ENCODE data around the gene RELL1. TPM values are rescaled to one million over a fixed set of nuclear protein-coding genes. Genes with fewer than 3 reads are reported as not detected.

RELL1 gene
- total and polyA plus RNA-seq, 10 of the 15 experiments (the other 5 are each of a cell fraction or from before 2014, with no cell fraction given), result 0.20 to 10.9 (median 3.9) TPM

DNA sequence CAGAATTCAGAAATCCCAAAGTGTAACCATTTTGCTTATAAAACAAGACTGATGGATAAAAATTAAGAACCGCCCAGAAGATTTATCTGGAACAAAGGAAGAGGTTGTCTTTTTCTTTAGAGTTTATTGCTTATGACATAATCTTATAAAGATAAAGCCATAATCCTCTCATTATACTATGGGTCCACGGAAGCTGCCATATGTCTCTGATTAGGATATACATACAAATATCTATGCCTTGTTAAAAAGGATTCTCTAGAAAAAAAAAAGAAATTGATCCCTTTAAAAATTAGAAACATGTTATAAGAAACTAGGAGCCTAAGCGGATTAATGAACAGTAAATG is 70.5 kb downstream of the RELL1 start:
- H3K4me2 ChIP-seq (ENCODE audit: control insufficient read depth, insufficient read depth), result no peak overlapping the region; the same call in 1 of the 2 replicates
- WGBS (ENCODE audit: insufficient coverage, insufficient replicate concordance, low lambda C conversion rate, missing lambda C conversion rate), result 96% methylated on average over 3 of the region's 3 CpGs
- CTCF ChIA-PET, result interaction anchor here (5.3 kb wide), 1 partner anchor 13 kb away, joined by 35 read pairs; no protein-coding TSS in a partner anchor
- H3K4me3 ChIP-seq, result no peak overlapping the region
- intact Hi-C loops (cut with micrococcal nuclease; ENCODE audit: unreplicated experiment) (no loop called here), in situ Hi-C loops (cut with MboI) (no loop called here)
- no peaks in the 10 kb centered on the region; a peak in 1 of 4 replicates for H3K36me3 ChIP-seq (ENCODE audit: control insufficient read depth in 2 of 2, insufficient read depth in 2 of 2, low read length in 1 of 2)
- FAIRE-seq (no peak), DNase-seq (ENCODE audit: low read depth, low spot score) (no peak), ATAC-seq (no peak)
- no peaks in the 10 kb centered on the region for H3K27me3 ChIP-seq (replicated peaks in 1 of 2; ENCODE audit: control insufficient read depth in 2 of 2, insufficient read depth in 2 of 2, low read length in 1 of 2)
- H2AFZ ChIP-seq (ENCODE audit: control insufficient read depth, low read depth, low read length), result no peak overlapping the region
- H3K9ac ChIP-seq (ENCODE audit: control insufficient read depth, insufficient read depth, low read length), result no peak overlapping the region
- RAD21 ChIA-PET (ENCODE audit: unreplicated experiment), result no interaction called here
- BruUV-seq (replicated peaks), result no TSS peak
- no peaks in the 10 kb centered on the region for H3K79me2 ChIP-seq (ENCODE audit: control insufficient read depth, insufficient read depth, low read length)
- no peak overlapping the region for H3K27ac ChIP-seq (ENCODE audit: control insufficient read depth, insufficient read depth)
- no peaks in the 10 kb centered on the region for H3K9me3 ChIP-seq (replicated peaks; ENCODE audit: control insufficient read depth, insufficient read depth, low read length)
- POLR2A ChIA-PET, result interaction anchor here (0.6 kb wide), 1 partner anchor 1125 kb away, joined by 3 read pairs; no protein-coding TSS in a partner anchor
- TF ChIP-seq ATF7 (IDR thresholded peaks at IDR 0.05; ENCODE audit: low read depth), result no peak
- no peak for TF ChIP-seq BACH1 (IDR thresholded peaks at IDR 0.05; ENCODE audit: borderline replicate concordance)
- no peak for TF ChIP-seq GABPA (IDR thresholded peaks at IDR 0.05; ENCODE audit: low read depth)
- TF ChIP-seq NR2C1 (IDR thresholded peaks at IDR 0.05), result no peak
- no peak for TF ChIP-seq POLR2AphosphoS5 (IDR thresholded peaks at IDR 0.05; ENCODE audit: low read length)
- no peak for TF ChIP-seq BCLAF1 (IDR thresholded peaks at IDR 0.05)
- TF ChIP-seq HDGF (IDR thresholded peaks at IDR 0.05), result no peak
- TF ChIP-seq RBBP5 (conservative IDR thresholded peaks at IDR 0.05), result no peak
- TF ChIP-seq, protein P1, sequence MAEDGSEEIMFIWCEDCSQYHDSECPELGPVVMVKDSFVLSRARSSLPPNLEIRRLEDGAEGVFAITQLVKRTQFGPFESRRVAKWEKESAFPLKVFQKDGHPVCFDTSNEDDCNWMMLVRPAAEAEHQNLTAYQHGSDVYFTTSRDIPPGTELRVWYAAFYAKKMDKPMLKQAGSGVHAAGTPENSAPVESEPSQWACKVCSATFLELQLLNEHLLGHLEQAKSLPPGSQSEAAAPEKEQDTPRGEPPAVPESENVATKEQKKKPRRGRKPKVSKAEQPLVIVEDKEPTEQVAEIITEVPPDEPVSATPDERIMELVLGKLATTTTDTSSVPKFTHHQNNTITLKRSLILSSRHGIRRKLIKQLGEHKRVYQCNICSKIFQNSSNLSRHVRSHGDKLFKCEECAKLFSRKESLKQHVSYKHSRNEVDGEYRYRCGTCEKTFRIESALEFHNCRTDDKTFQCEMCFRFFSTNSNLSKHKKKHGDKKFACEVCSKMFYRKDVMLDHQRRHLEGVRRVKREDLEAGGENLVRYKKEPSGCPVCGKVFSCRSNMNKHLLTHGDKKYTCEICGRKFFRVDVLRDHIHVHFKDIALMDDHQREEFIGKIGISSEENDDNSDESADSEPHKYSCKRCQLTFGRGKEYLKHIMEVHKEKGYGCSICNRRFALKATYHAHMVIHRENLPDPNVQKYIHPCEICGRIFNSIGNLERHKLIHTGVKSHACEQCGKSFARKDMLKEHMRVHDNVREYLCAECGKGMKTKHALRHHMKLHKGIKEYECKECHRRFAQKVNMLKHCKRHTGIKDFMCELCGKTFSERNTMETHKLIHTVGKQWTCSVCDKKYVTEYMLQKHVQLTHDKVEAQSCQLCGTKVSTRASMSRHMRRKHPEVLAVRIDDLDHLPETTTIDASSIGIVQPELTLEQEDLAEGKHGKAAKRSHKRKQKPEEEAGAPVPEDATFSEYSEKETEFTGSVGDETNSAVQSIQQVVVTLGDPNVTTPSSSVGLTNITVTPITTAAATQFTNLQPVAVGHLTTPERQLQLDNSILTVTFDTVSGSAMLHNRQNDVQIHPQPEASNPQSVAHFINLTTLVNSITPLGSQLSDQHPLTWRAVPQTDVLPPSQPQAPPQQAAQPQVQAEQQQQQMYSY (CRISPR knock-in tag; IDR thresholded peaks at IDR 0.05), result no peak
- no peaks in the 10 kb centered on the region for H3K4me1 ChIP-seq (ENCODE audit: control insufficient read depth, insufficient read depth, low read length)
- H4K20me1 ChIP-seq (ENCODE audit: control insufficient read depth, insufficient read depth), result no peaks in the 10 kb centered on the region
- SMC1A ChIA-PET (ENCODE audit: uncharacterized antibody, unreplicated experiment), result no interaction called here
